Measurements from ENCODE around the gene JADE1.

DNA sequence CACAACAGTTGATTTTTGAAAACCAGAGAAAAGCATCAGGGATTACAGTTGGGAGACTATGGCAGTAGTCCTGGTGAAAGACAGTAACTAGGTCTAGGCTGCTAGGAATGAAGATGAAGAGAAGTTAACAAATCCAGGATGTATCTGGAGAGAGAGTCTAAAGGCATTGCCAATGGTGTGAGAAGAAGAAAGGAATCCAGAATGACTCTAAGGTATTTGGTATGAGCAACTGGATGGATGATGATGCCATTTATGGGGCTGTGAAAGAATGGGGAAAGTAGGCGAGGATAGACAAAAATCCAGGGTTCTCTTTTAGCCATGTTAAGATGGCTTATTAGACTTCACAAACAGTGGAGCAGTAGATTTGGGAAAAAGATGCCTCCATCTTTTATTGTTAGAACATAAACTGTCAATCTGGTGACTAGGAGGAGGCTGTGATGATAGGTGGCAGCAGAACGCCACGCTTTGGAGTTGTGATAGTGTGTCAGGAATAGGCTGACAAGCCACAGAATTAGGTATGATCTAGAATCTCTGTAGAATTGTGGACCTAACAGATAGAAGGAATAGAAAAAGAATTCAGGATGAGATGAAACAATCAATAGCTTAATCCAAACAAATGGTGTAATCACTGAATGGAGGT lies 27.3 kb upstream of the JADE1 start:
- TF ChIP-seq ZFP30 (CRISPR knock-in tag; IDR thresholded peaks at IDR 0.05), result no peak
- TF ChIP-seq SNAI2 (CRISPR knock-in tag; IDR thresholded peaks at IDR 0.05), result no peak
